Ramos (cell line): ENCODE measurements around the gene ELAVL4.

ENCODE experiments used
- in situ Hi-C: fragments of 300-500 bp; cut with MboI; formaldehyde crosslinking; loops from one replicate; pipeline ENCODE4 v1.14.3; 2022; ENCODE audit warnings: low sequenced_read_pairs; ENCODE audit not compliant: unreplicated experiment

The ELAVL4 gene

DNA sequence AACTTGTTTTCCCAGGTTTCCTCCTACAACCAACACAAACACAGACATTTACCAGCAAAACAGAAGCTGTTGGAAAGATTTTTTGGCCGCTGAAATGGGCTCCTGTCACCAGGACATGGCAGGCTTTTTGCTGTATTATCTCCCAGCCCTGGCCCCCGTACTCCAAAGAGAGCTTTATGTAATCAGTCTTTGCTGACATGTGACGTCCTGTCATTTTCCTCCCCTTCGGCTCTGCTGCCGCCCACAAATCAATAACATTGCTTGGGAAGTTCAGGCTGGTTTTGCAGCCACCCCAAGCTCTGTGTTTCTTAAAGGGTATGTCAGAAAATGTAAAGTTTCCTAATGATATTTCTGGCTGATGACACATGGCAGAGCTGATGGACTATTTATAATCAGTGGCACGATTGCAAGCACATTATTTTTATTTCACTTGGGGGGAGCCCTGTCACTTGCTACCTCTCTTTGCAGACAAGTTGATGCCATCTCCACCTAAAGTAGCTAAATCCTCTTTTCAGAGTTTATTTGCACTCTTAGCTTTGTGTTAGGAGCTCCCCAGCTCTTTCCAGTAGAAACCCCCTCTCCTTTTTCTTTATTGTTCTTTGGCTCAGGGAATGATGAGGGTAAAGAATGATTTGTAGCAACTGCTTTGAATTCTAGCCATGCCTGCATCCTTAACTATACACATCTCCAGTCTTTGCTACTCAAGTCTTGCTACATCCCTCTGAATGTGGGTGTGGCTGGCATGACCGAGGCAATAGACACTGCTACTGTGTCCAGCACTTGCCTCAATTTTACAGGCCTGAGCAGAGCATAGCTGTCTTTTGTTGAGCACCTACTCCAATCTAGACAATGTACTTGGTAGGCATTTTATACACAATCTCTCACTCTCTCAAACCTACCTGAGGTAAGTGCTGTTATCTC lies 67.3 kb downstream of the ELAVL4 start:
- in situ Hi-C loops = no loop called here

DNA sequence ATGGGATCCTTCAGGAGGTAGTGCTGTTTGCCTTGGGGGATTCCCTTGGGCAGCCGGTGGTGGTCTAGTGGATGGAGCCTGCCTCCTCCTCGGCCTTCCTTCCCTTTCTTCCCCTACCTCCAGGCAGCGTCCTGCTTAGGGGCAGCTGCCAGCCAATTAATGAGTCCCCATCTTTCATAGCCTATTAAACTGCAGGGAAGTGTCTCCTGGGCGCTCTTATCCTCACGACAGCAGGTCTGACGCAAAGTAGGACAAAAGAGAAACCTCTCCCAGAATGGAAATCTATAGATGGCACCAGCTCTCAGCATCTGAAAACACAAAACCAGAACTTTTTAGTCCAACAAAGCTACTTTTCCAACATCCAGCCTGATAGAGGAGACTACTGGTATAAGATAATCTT lies 69.3 kb downstream of the ELAVL4 start:
- in situ Hi-C loops = no loop called here

GRCh38 chr1:50179639-50180038 lies 70.9 kb downstream of the ELAVL4 start:
- in situ Hi-C loops = no loop called here

DNA sequence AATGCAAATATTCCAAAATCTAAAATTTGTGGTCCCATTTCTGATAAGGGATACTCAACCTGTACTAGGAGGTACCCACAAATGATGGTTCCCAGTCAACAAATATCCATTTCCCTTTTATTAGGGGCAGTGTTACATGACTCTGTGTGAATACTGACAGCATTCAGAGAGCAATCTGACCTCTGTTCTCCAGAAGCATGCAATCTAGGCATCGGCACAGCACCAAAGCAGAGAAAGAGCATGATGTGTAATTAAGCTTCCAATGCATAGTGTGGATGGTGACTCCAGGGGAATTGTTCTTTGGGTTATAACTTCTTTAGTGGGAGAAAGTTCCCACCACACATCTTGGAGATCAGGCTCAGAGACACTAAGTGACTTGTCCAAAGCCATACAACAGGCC lies 71.6 kb downstream of the ELAVL4 start:
- in situ Hi-C loops = no loop called here

GRCh38 chr1:50181027-50181663 lies 72.4 kb downstream of the ELAVL4 start:
- in situ Hi-C loops = no loop called here

GRCh38 chr1:50183378-50184133 lies 74.8 kb downstream of the ELAVL4 start:
- in situ Hi-C loops = no loop called here

DNA sequence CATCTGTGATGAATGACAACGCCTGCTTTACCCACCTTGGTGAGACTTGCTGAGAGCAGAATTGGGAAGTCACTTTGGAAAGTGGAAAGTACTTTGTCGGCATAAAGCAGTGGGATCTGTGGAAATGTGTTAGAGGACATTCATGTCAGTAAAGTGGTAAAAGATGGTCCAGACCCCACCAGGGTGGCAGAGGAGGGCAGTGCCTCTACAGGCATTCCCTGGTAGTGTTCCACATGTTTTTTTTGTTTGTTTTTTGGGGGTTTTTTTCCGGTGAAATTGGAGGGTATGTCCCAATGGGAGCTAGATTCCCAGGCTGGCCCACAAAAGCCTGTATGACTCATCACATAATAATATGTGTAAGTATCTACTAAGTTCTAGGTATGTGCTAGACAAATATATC lies 80.6 kb downstream of the ELAVL4 start:
- in situ Hi-C loops = no loop called here

GRCh38 chr1:50193002-50193401 lies 84.3 kb downstream of the ELAVL4 start:
- in situ Hi-C loops = no loop called here

DNA sequence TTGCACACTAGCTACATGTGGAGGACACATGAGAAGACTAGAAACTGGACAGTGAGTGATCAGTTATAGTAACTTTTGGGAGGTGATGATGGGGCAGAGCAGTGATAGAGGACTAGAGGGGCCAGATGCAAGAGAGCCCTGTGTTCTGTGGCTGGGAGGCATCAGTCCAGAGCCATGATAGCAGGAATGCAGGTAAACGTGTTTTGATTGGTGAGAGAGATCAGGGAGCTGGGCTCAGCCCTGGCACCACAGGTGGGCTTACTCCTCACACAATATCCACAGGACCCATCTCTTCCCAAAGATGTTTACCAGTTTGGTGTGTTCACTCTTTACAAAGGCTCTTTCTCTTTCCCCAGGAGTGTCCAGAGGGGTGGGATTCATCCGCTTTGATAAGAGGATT lies 86.5 kb downstream of the ELAVL4 start:
- in situ Hi-C loops = no loop called here

- in situ Hi-C loops = no loop called here
These were observed 87.4 kb downstream of the ELAVL4 start for GRCh38 chr1:50196081-50196480.

DNA sequence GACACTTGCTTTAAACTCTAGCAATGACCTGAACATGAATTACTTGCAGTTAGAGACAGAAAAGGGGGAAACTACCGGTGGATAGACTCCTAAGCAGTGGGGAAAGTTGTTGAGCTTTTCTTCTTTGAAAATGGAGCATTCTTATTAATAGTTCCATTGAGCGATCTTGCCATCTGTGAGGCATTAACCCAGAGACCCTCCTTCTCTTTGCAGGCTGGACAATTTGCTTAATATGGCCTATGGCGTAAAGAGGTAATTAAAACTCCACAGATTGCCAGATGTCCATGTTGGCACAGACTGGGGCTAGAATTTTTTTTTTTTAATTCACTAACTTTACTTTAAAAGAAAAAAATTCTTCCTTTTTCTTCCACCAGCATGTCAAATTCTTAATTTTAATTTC lies 88.5 kb downstream of the ELAVL4 start:
- in situ Hi-C loops = no loop called here

DNA sequence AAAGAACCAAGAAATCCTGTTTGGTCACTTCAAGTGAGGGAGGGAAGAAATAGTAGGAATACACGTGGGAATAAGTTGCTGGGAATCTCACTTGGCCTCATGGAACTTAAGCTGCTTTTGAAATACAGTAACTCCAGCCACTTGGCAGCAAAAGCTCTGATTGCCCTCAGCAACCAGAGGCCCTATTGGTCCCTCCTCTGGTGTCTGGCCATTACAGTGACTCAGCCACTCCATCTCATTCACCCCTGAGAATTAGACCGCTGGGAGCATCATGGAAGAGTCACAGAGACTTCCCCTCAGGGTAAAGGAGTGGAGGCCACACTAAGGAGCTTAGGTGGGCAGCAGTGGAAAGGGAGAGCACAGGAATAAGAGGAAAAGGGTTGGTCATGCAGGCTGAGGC lies 99.6 kb downstream of the ELAVL4 start:
- in situ Hi-C loops = no loop called here

DNA sequence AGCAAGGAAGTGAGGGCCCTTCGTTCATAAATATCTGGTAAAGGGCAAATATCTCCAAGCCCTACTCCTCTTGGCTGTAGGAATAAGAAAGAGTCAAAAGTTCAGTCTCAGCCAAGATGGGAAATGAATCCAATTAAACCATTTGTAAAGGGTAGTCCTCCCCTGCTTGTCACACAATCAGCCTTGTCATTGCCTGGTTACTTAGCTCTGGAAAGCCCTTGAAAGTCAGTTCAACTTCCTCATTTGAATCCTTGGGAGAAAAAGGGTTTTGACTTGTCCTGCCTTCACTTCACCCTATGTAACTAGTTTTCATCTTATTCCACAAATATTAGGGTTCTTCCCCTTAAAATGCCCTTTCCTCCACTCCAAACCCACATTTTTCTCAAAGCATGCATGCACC lies 100.0 kb downstream of the ELAVL4 start:
- in situ Hi-C loops = no loop called here

- in situ Hi-C loops = no loop called here
These were observed 101.0 kb downstream of the ELAVL4 start for GRCh38 chr1:50209749-50210148.

DNA sequence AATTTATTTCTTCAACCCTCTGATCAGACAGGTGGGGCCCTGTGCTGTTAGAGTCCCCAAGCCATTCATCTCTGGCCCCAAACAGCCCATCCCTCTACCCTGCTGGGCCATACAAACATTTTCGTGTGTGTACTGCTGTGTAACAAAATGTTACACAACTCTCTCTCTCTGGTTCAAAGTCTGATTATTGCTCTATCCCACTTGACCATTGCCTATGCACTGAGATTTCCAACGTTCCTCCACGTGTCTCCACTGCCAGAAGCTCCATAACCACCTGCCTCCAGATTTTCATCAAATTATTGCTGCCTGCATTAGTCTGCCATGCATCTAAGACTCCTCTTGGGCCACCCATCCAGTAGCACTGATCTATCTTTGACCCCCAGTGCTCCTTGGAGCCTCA lies 104.8 kb downstream of the ELAVL4 start:
- in situ Hi-C loops = no loop called here

- in situ Hi-C loops = no loop called here
These were observed 106.0 kb downstream of the ELAVL4 start for GRCh38 chr1:50214717-50215116.

DNA sequence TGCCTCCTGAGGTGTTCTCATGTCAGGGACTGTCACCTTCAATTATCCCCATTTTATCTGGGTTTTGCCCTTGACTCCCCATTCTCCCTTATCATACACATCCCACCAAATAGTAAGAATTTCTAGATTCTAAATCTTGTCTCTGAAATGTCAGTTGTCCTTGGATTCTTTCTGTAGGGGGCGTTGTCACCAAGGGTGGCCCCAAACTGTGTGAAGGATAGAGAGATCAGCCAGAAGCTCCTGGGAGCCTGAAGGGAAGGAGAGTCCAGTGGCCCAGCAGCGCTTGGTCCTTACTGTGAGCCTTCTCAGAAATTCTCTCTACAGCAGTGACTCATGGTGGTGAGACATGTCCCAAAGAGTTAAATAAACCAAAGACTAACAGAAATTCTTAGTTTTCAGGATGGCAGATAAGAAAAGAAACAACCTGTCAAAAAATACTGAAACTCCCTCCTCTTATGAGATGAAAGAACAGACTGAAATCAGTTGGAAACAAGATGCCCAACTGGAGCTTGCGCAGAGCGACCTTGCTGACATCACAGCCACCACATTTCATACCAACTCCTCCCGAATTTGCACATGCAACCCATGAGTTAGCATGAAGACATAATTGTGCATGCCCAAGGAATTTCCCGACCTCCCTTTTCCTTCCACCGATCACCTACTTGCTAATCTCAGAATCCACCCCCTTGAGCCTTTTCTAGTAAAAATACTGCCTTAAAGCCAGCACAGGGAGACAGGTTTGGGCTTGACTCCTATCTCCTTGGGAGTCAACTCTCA lies 109.8 kb downstream of the ELAVL4 start:
- in situ Hi-C loops = no loop called here

GRCh38 chr1:50228871-50229384 lies 120.2 kb downstream of the ELAVL4 start:
- in situ Hi-C loops = no loop called here

- in situ Hi-C loops = no loop called here
These were observed 122.5 kb downstream of the ELAVL4 start for GRCh38 chr1:50231209-50231608.

DNA sequence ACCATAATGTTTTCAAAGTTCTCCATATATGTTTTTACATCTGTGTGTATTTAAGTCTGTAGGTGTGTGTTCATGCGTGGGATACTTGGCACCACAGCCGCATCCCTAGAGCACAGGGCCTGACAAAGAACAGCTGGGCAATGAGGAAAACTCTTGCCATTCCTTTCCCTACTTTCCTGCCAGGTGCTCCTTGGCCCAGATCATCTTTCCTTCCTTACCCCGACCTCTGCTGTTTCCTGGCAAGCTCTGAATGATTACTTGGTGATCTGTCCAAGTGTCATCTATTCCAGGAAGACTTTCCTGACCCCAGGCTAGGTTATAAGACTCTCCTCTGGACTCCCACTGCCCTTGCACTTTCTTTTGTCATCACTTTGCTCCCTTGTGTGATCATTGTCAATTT lies 123.6 kb downstream of the ELAVL4 start:
- in situ Hi-C loops = no loop called here
